Esophagus (tissue), 2 donors: Measurements from ENCODE around the gene SNRPB. TPM values are rescaled to one million over a fixed set of nuclear protein-coding genes. Genes with fewer than 3 reads are reported as not detected.
"Not testable (repeated sequence)": the region's sequence is repeated elsewhere in the genome, so short reads cannot be mapped to it uniquely, and the experiment has no call there.

Experiments used
- H3K27ac ChIP-seq, 2 donors: one replicate each; pipeline ENCODE4 v1.5.1; 2013; ENCODE audit warnings: low read depth in 2 of 2, mild to moderate bottlenecking in 2 of 2, inconsistent platforms in 1 of 2, low read length in 1 of 2, moderate library complexity in 1 of 2
- H3K27me3 ChIP-seq, 2 donors: one replicate each; pipeline ENCODE4 v1.6.1; 2013; ENCODE audit warnings: low read length in 2 of 2, control low read depth in 1 of 2, mild to moderate bottlenecking in 1 of 2; ENCODE audit not compliant: insufficient read depth in 2 of 2, control insufficient read depth in 1 of 2
- H3K36me3 ChIP-seq, 2 donors: one replicate each; pipeline ENCODE4 v1.6.1; 2013; ENCODE audit warnings: low read length in 1 of 2; ENCODE audit not compliant: control insufficient read depth in 2 of 2, insufficient read depth in 2 of 2
- H3K4me1 ChIP-seq, 2 donors: one replicate each; pipeline ENCODE4 v1.6.1; 2013; ENCODE audit warnings: low read length in 1 of 2; ENCODE audit not compliant: control insufficient read depth in 2 of 2, insufficient read depth in 2 of 2
- H3K4me3 ChIP-seq, 2 donors: one replicate each; pipeline ENCODE4 v1.5.1; 2013; ENCODE audit warnings: low read length in 2 of 2, mild to moderate bottlenecking in 2 of 2, low read depth in 1 of 2, moderate library complexity in 1 of 2
- H3K9me3 ChIP-seq, 2 donors: one replicate each; pipeline ENCODE4 v1.6.1; 2013; ENCODE audit warnings: mild to moderate bottlenecking in 2 of 2, low read depth in 1 of 2, low read length in 1 of 2, moderate library complexity in 1 of 2; ENCODE audit not compliant: control insufficient read depth in 2 of 2, insufficient read depth in 1 of 2
- WGBS, 2 donors: extraction: QIAGEN DNeasy Blood & Tissue Kit; methylation state at CpG; one replicate each; pipeline ENCODE4 v1.1.7; 2013; 5-methylcytosine and 5-hydroxymethylcytosine counted together
- polyA plus RNA-seq, 2 donors: library from polyadenylated mRNA; stranded (reverse); fragments of 200-250 nt; gene quantifications; one replicate each; pipeline ENCODE4 v1.2.3, GENCODE V29; 2013
- donor health status: healthy with polysubstance abuse.
- donor health status: Bipolar disorder and iron deficiency.

The SNRPB gene
- polyA plus RNA-seq, 2 donors = 138 to 273 TPM

- Histone ChIP-seq H3K36me3 (no peaks in the 10 kb centered on the region), H3K9me3 (no peaks in the 10 kb centered on the region), H3K4me3 (peak overlapping the region; percentile 89 to 91), H3K27ac (peak overlapping the region; percentile 60 to 77), H3K4me1 (peaks cover 3 to 6% of the 10 kb centered on the region in 2 donors), H3K27me3 (no peaks in the 10 kb centered on the region)
- WGBS, 2 donors = 8 to 15% methylated on average over 22 of the region's 22 CpGs
These were observed 37.5 kb upstream of the SNRPB start for GRCh38 chr20:2507875-2508630.

GRCh38 chr20:2507464-2507863 is 36.9 kb upstream of the SNRPB start:
- Histone ChIP-seq H3K4me1 (peaks cover 3 to 6% of the 10 kb centered on the region in 2 donors), H3K27me3 (no peaks in the 10 kb centered on the region), H3K36me3 (no peaks in the 10 kb centered on the region), H3K4me3 (no peak overlapping the region), H3K9me3 (no peaks in the 10 kb centered on the region), H3K27ac (peak overlapping the region in 1 of 2 donors; percentile 49)
- WGBS, 2 donors = 72 to 79% methylated on average over 5 of the region's 5 CpGs

- WGBS, 2 donors = 92 to 93% methylated on average over 3 of the region's 5 CpGs
These were observed 35.8 kb upstream of the SNRPB start for GRCh38 chr20:2506426-2506825.

DNA sequence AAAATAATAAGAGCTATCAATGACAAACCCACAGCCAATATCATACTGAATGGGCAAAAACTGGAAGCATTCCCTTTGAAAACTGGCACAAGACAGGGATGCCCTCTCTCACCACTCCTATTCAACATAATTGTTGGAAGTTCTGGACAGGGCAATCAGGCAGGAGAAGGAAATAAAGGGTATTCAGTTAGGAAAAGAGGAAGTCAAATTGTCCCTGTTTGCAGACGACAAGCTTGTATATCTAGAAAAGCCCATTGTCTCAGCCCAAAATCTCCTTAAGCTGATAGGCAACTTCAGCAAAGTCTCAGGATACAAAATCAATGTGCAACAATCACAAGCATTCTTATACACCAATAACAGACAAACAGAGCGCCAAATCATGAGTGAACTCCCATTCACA is 34.2 kb upstream of the SNRPB start:
- 83 to 86% methylated on average over 2 of the region's 2 CpGs for WGBS, 2 donors
- not testable (repeated sequence) for H3K27ac ChIP-seq, H3K27me3 ChIP-seq, H3K4me1 ChIP-seq, H3K36me3 ChIP-seq, H3K9me3 ChIP-seq, H3K4me3 ChIP-seq

More at GRCh38 chr20:2506426-2506825, 35.8 kb upstream of the SNRPB start:
- not testable (repeated sequence) for H3K27ac ChIP-seq, H3K9me3 ChIP-seq, H3K4me3 ChIP-seq, H3K27me3 ChIP-seq, H3K4me1 ChIP-seq, H3K36me3 ChIP-seq

DNA sequence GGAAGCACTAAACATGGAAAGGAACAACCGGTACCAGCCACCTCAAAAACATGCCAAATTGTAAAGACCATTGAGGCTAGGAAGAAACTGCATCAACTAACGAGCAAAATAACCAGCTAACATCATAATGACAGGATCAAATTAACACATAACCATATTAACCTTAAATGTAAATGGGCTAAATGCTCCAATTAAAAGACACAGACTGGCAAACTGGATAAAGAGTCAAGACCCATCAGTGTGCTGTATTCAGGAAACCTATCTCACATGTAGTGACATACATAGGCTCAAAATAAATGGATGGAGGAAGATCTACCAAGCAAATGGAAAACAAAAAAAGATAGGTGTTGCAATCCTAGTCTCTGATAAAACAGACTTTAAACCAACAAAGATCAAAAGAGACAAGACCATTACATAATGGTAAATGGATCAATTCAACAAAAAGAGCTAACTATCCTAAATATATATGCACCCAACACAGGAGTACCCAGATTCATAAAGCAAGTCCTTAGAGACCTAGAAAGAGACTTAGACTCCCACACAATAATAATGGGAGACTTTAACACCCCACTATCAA is 32.3 kb upstream of the SNRPB start:
- not testable (repeated sequence) for H3K27ac ChIP-seq, H3K9me3 ChIP-seq, H3K4me3 ChIP-seq, H3K4me1 ChIP-seq, H3K27me3 ChIP-seq, H3K36me3 ChIP-seq
- WGBS, 2 donors = 92 to 100% methylated on average over 2 of the region's 2 CpGs

DNA sequence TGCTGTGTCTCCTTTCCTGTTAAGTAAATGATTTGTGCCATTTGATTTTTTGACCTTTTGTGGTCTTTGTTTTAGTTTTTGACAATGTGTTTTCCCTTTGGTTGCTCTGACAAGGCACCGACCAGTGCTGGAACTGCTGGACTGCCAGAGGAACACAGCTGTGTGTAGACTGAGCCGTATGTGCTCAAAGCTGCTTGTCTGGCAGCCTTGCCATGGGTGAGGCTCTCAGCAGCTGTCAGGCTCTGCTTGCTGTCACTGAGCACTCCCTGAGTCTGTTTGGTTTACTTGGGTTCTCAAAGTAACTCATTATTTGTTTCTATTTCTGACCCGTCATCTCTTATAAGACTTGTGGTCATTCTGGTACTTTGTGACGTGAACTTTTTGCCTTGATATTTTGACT is 15.1 kb upstream of the SNRPB start:
- 71 to 73% methylated on average over 4 of the region's 4 CpGs for WGBS, 2 donors
- Histone ChIP-seq H3K27ac (no peak overlapping the region), H3K27me3 (no peaks in the 10 kb centered on the region), H3K4me3 (no peak overlapping the region), H3K4me1 (no peaks in the 10 kb centered on the region), H3K9me3 (no peaks in the 10 kb centered on the region), H3K36me3 (peaks cover 15 to 27% of the 10 kb centered on the region in 2 donors)

- Histone ChIP-seq H3K27ac (no peak overlapping the region), H3K27me3 (no peaks in the 10 kb centered on the region), H3K9me3 (no peaks in the 10 kb centered on the region), H3K4me1 (no peaks in the 10 kb centered on the region), H3K4me3 (no peak overlapping the region), H3K36me3 (peaks cover 15 to 27% of the 10 kb centered on the region in 2 donors)
- 89 to 90% methylated on average over 2 of the region's 2 CpGs for WGBS, 2 donors
These were observed 14.5 kb upstream of the SNRPB start for GRCh38 chr20:2485080-2485479.

- Histone ChIP-seq H3K9me3 (no peaks in the 10 kb centered on the region), H3K27me3 (no peaks in the 10 kb centered on the region), H3K4me3 (no peak overlapping the region), H3K36me3 (peaks cover 12 to 24% of the 10 kb centered on the region in 2 donors), H3K27ac (no peak overlapping the region), H3K4me1 (no peaks in the 10 kb centered on the region)
- 97 to 98% methylated on average over 12 of the region's 12 CpGs for whole genome bisulfite sequencing, 2 donors
These were observed 12.9 kb upstream of the SNRPB start for GRCh38 chr20:2483504-2483903.

- Histone ChIP-seq H3K27ac (no peak overlapping the region), H3K36me3 (peaks cover 12 to 21% of the 10 kb centered on the region in 2 donors), H3K9me3 (no peaks in the 10 kb centered on the region), H3K27me3 (no peaks in the 10 kb centered on the region), H3K4me3 (no peak overlapping the region), H3K4me1 (no peaks in the 10 kb centered on the region)
- 94 to 97% methylated on average over 2 of the region's 2 CpGs for WGBS, 2 donors
These were observed 9.8 kb upstream of the SNRPB start for GRCh38 chr20:2480381-2480780.
